Stimulated activated CD4-positive, alpha-beta T cell treated with anti-CD3 and anti-CD28 coated beads, TNF-alpha, amount 100 ng/mL, for 1 hour (primary cell): ENCODE measurements around the gene INPPL1.

ENCODE experiments used
- DNase-seq, 3 donors: peaks; one replicate each; pipeline ENCODE4 v3.0.0-alpha.2; 2020; ENCODE audit warnings: low read depth in 3 of 3, low spot score in 1 of 3

The INPPL1 gene

DNA sequence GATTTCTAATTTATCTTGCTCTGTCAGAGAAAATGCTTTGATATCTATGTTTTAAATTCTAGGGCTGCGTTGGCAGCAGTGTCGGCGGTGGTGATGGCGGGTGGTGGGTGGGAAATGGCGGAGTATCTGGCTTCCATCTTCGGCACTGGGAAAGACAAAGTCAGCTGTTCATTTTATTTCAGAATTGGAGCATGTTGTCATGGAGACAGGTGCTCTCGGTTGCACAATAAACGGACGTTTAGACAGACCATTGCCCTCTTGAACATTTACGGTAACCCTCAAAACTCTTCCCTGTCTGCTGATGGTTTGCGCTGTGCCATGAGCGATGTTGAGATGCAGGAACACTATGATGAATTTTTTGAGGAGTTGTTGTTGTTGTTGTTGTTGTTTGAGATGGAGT is 55.5 kb downstream of the INPPL1 start:
- no peak for DNase-seq

- DNase-seq: no peak
Observed at GRCh38 chr11:72280726-72281315, 56.3 kb downstream of the INPPL1 start.

GRCh38 chr11:72283947-72284346 is 59.4 kb downstream of the INPPL1 start:
- no peak for DNase-seq

DNA sequence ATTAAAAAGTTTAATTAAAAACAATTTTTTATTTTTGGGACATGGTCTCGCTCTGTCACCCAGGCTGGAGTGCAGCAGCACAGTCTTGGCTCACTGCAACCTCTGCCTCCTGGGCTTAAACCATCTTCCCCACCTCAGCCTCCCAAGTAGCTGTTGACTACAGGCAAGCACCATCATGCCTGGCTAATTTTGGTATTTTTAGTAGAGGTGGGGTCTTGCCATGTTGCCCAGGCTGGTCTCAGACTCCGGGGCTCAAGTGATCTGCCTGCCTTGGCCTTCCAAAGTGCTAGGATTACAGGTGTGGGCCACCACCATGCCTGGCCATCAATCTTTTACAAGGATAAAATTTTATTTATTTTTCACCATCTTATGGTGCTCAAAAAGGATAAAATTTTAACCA is 62.7 kb downstream of the INPPL1 start:
- no peak for DNase-seq
